ENCODE data around the gene ADSS1.

- TF ChIP-seq POLR2AphosphoS5 (IDR thresholded peaks at IDR 0.05; ENCODE audit: borderline replicate concordance, low read depth, low read length): no peak; the same call in 1 of the 2 replicates
- TF ChIP-seq EZH2 (IDR thresholded peaks at IDR 0.05): no peak
- no peak for TF ChIP-seq FOXP2 (optimal IDR thresholded peaks at IDR 0.05; ENCODE audit: control extremely low read depth, extremely low read length, insufficient read depth)
Measured at GRCh38 chr14:104689109-104689880, 34.7 kb upstream of the ADSS1 start, which contains the start of gene INF2.

All from SK-N-MC (cell line).